GM12891 (cell line): ENCODE results near the gene AP5S1.

Experiments used
- POLR2A ChIP-seq: IDR thresholded peaks from 2 replicates; pipeline ENCODE4 v1.6.1; 2011; ENCODE audit warnings: low read depth, low read length, control low read depth
- POLR2AphosphoS5 ChIP-seq: IDR thresholded peaks from 2 replicates; pipeline ENCODE4 v1.6.1; 2011; ENCODE audit warnings: low read depth, low read length, control low read depth
- SPI1 ChIP-seq: IDR thresholded peaks from 2 replicates; pipeline ENCODE4 v1.6.1; 2011; ENCODE audit warnings: low read depth, low read length, control low read depth
- TAF1 ChIP-seq: IDR thresholded peaks from 2 replicates; pipeline ENCODE4 v1.6.1; 2011; ENCODE audit warnings: low read depth, low read length, control low read depth

DNA sequence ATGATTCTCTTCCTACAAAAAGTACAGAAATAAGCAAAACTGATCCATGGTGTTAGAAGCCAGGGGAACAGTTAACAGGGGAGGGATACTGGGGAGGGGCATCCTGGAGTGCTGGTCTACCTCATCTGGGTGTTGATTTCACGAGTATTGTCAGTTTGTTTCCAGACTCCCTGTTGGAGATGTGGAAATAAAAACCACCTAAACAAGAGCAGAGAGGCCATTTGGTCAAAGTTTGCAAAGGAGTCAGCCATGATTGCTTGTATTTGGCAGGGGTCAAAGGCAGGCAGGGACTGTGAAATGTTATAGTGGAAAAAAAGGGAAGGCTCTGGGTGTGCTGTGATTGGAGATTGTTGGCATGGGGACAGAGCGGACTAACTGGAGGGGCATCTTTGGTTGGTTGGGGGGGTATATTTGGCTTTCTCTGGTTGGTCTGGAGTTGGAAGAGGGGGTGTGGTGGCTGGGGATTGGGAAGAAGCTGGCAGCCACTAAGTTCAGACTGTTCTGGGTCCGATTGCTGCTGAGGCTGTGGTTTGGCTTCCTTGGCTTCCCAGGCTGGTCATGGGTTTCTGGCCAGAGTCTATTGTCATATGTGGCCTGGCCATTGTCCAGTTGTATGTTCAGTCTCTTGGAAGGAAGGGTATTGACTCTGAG, 54.0 kb downstream of the AP5S1 start:
- no peak for TF ChIP-seq POLR2A
- TF ChIP-seq TAF1: no peak
- TF ChIP-seq POLR2AphosphoS5: no peak
- no peak for TF ChIP-seq SPI1
